Measurements from ENCODE around the gene MTTP.

MTTP gene

DNA sequence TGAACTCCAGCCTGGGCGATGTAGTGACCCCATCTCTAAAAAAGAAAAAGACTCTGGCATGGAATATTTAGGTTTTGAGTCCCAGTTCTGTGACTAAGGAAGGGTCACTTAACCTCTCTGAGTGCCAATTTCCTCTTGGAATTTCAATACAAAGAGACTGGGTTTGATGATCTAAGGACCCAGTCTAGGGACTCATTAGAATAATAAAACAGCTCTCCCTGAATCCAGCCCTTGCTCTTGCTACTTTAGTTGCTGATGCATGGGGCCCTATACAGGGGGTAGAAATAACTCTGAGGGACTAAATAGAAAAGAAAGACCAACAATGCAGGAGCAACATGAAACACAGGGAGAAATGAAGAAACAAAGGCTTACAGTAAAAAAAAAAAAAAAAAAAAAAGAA, 70.4 kb downstream of the MTTP start:
- Histone ChIP-seq H3K14ac (ENCODE audit: low read length) (no peak overlapping the region), H3K79me1 (ENCODE audit: low read length) (no peaks in the 10 kb centered on the region), H4K12ac (ENCODE audit: low read depth, low read length) (no peak overlapping the region), H3K4me2 (ENCODE audit: low read length) (no peak overlapping the region), H3K79me2 (ENCODE audit: control insufficient read depth, insufficient read depth, low read length, poor library complexity) (no peaks in the 10 kb centered on the region), H2BK5ac (ENCODE audit: low read depth, low read length, poor library complexity) (no peak overlapping the region), H2AFZ (ENCODE audit: insufficient read depth, low read length, poor library complexity) (no peak overlapping the region), H2BK120ac (ENCODE audit: insufficient read depth, low read length, poor library complexity) (no peak overlapping the region), H3K18ac (ENCODE audit: low read length) (no peak overlapping the region), H3K27me3 (ENCODE audit: insufficient read depth, low read length) (no peaks in the 10 kb centered on the region), H3K27ac (ENCODE audit: low read depth, low read length) (no peak overlapping the region), H3K9ac (ENCODE audit: low read length) (no peak overlapping the region), H3K4me3 (ENCODE audit: low read depth, low read length) (no peak overlapping the region), H2BK12ac (ENCODE audit: low read length) (no peak overlapping the region), H3K36me3 (ENCODE audit: control insufficient read depth in 1 of 2, insufficient read depth in 2 of 2, low read length in 2 of 2) (no peaks in the 10 kb centered on the region), H3K4ac (ENCODE audit: low read depth, low read length) (no peak overlapping the region), H3K9me3 (ENCODE audit: insufficient read depth, low read depth, low read length) (no peaks in the 10 kb centered on the region), H2AK5ac (ENCODE audit: low read length) (no peak overlapping the region), H4K8ac (ENCODE audit: low read depth, low read length) (no peak overlapping the region), H3K23ac (ENCODE audit: low read length) (no peak overlapping the region), H3K4me1 (ENCODE audit: control insufficient read depth in 1 of 2, insufficient read depth in 2 of 2, low read length in 2 of 2) (no peaks in the 10 kb centered on the region), H4K91ac (ENCODE audit: low read depth, low read length) (no peak overlapping the region)
- no CpG with 5 or more reads among the region's 1 CpG for WGBS (ENCODE audit: extremely low coverage, insufficient coverage, insufficient read length)
- DNase-seq: no peak

DNA sequence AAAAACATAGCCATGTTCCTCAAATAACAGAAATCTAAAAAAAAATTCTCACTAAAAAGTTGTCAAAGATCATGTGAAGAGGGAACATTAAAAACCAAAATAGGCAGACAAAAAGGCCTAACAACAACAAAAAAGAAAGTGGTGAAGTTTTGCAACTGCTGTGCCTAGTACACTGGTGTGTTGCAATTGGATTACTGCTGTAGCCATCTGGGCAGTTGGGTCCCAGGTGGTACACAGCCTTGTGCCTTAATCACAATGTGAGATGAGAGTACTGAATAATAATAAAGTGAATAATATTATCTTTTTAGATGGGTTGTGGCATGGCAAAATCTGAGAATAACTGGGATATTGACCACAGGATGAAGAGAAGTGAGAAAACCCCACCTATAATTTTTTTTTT, 71.0 kb downstream of the MTTP start:
- Histone ChIP-seq H3K36me3 (ENCODE audit: control insufficient read depth in 1 of 2, insufficient read depth in 2 of 2, low read length in 2 of 2) (no peaks in the 10 kb centered on the region), H3K4me1 (ENCODE audit: control insufficient read depth in 1 of 2, insufficient read depth in 2 of 2, low read length in 2 of 2) (no peaks in the 10 kb centered on the region), H4K12ac (ENCODE audit: low read depth, low read length) (no peak overlapping the region), H3K9ac (ENCODE audit: low read length) (no peak overlapping the region), H3K27me3 (ENCODE audit: insufficient read depth, low read length) (no peaks in the 10 kb centered on the region), H2BK120ac (ENCODE audit: insufficient read depth, low read length, poor library complexity) (no peak overlapping the region), H3K14ac (ENCODE audit: low read length) (no peak overlapping the region), H3K4ac (ENCODE audit: low read depth, low read length) (no peak overlapping the region), H3K4me3 (ENCODE audit: low read depth, low read length) (no peak overlapping the region), H3K4me2 (ENCODE audit: low read length) (no peak overlapping the region), H2BK12ac (ENCODE audit: low read length) (no peak overlapping the region), H4K91ac (ENCODE audit: low read depth, low read length) (no peak overlapping the region), H3K27ac (ENCODE audit: low read depth, low read length) (no peak overlapping the region), H4K8ac (ENCODE audit: low read depth, low read length) (no peak overlapping the region), H3K79me1 (ENCODE audit: low read length) (no peaks in the 10 kb centered on the region), H3K9me3 (ENCODE audit: insufficient read depth, low read depth, low read length) (no peaks in the 10 kb centered on the region), H2AFZ (ENCODE audit: insufficient read depth, low read length, poor library complexity) (no peak overlapping the region), H3K18ac (ENCODE audit: low read length) (no peak overlapping the region), H2AK5ac (ENCODE audit: low read length) (no peak overlapping the region), H2BK5ac (ENCODE audit: low read depth, low read length, poor library complexity) (no peak overlapping the region), H3K79me2 (ENCODE audit: control insufficient read depth, insufficient read depth, low read length, poor library complexity) (no peaks in the 10 kb centered on the region), H3K23ac (ENCODE audit: low read length) (no peak overlapping the region)
- no peak for DNase-seq

DNA sequence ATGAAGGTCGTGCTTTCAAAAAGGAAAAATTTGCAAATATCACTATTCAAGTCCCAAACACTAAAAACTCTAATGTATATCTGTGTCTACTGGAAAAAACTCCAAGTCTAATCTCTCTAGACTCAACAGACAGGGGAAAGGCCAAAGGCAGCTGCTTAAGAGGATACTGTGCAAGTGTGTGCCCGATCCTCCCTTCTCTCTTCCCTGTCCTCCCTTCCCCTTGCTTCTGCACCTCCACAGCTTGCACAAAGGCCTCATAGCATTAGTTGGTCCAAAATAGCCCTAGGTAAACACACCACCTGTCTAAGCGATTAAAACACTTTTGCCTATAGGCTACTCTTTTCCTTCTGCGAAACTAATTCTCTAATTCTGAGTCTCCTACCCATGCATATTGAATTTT, 72.4 kb downstream of the MTTP start:
- Histone ChIP-seq H2BK5ac (ENCODE audit: low read depth, low read length, poor library complexity) (no peak overlapping the region), H3K4me1 (ENCODE audit: control insufficient read depth in 1 of 2, insufficient read depth in 2 of 2, low read length in 2 of 2) (no peaks in the 10 kb centered on the region), H3K9me3 (ENCODE audit: insufficient read depth, low read depth, low read length) (no peaks in the 10 kb centered on the region), H2BK120ac (ENCODE audit: insufficient read depth, low read length, poor library complexity) (no peak overlapping the region), H3K4me3 (ENCODE audit: low read depth, low read length) (no peak overlapping the region), H2AK5ac (ENCODE audit: low read length) (no peak overlapping the region), H3K18ac (ENCODE audit: low read length) (no peak overlapping the region), H3K4ac (ENCODE audit: low read depth, low read length) (no peak overlapping the region), H3K23ac (ENCODE audit: low read length) (no peak overlapping the region), H2BK12ac (ENCODE audit: low read length) (no peak overlapping the region), H4K8ac (ENCODE audit: low read depth, low read length) (no peak overlapping the region), H3K36me3 (ENCODE audit: control insufficient read depth in 1 of 2, insufficient read depth in 2 of 2, low read length in 2 of 2) (no peaks in the 10 kb centered on the region), H3K27ac (ENCODE audit: low read depth, low read length) (no peak overlapping the region), H4K12ac (ENCODE audit: low read depth, low read length) (no peak overlapping the region), H3K79me1 (ENCODE audit: low read length) (no peaks in the 10 kb centered on the region), H3K4me2 (ENCODE audit: low read length) (no peak overlapping the region), H4K91ac (ENCODE audit: low read depth, low read length) (no peak overlapping the region), H3K14ac (ENCODE audit: low read length) (no peak overlapping the region), H3K27me3 (ENCODE audit: insufficient read depth, low read length) (no peaks in the 10 kb centered on the region), H3K79me2 (ENCODE audit: control insufficient read depth, insufficient read depth, low read length, poor library complexity) (no peaks in the 10 kb centered on the region), H3K9ac (ENCODE audit: low read length) (no peak overlapping the region), H2AFZ (ENCODE audit: insufficient read depth, low read length, poor library complexity) (no peak overlapping the region)
- WGBS (ENCODE audit: extremely low coverage, insufficient coverage, insufficient read length): no CpG with 5 or more reads among the region's 4 CpGs
- no peak for DNase-seq

DNA sequence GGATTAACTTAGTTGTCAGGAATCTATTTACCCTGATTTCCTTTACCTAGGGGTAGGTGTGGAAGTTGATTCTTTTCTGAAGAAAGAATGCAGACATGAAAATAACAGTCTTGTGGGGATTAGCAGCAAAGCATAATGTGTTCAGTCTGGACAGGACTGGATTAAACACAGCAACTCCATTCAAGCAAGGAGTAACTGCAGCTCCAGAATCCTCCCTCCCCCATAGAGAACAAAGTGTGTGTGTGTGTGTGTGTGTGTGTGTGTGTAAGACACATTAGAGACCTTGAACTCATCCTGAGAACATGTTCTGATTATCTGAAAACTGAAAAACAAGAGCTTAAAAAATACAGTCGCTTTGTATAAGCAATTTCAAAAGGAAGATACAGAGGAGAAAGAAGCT, 73.7 kb downstream of the MTTP start:
- no peak overlapping the region for H4K91ac ChIP-seq (ENCODE audit: low read depth, low read length)
- H3K4ac ChIP-seq (ENCODE audit: low read depth, low read length): no peak overlapping the region
- no peak overlapping the region for H3K23ac ChIP-seq (ENCODE audit: low read length)
- H2BK120ac ChIP-seq (ENCODE audit: insufficient read depth, low read length, poor library complexity): no peak overlapping the region
- no peak overlapping the region for H2AK5ac ChIP-seq (ENCODE audit: low read length)
- no peak overlapping the region for H3K4me3 ChIP-seq (ENCODE audit: low read depth, low read length)
- H2BK12ac ChIP-seq (ENCODE audit: low read length): no peak overlapping the region
- no peaks in the 10 kb centered on the region for H3K27me3 ChIP-seq (ENCODE audit: insufficient read depth, low read length)
- no peaks in the 10 kb centered on the region for H3K9me3 ChIP-seq (ENCODE audit: insufficient read depth, low read depth, low read length)
- DNase-seq: no peak
- H3K36me3 ChIP-seq (ENCODE audit: control insufficient read depth in 1 of 2, insufficient read depth in 2 of 2, low read length in 2 of 2): no peaks in the 10 kb centered on the region
- no peak overlapping the region for H2AFZ ChIP-seq (ENCODE audit: insufficient read depth, low read length, poor library complexity)
- H3K9ac ChIP-seq (ENCODE audit: low read length): no peak overlapping the region
- no peak overlapping the region for H2BK5ac ChIP-seq (ENCODE audit: low read depth, low read length, poor library complexity)
- H3K79me1 ChIP-seq (ENCODE audit: low read length): no peaks in the 10 kb centered on the region
- no peaks in the 10 kb centered on the region for H3K79me2 ChIP-seq (ENCODE audit: control insufficient read depth, insufficient read depth, low read length, poor library complexity)
- no peaks in the 10 kb centered on the region for H3K4me1 ChIP-seq (ENCODE audit: control insufficient read depth in 1 of 2, insufficient read depth in 2 of 2, low read length in 2 of 2)
- H4K8ac ChIP-seq (ENCODE audit: low read depth, low read length): no peak overlapping the region
- no peak overlapping the region for H3K18ac ChIP-seq (ENCODE audit: low read length)
- H3K27ac ChIP-seq (ENCODE audit: low read depth, low read length): no peak overlapping the region
- no peak overlapping the region for H3K4me2 ChIP-seq (ENCODE audit: low read length)
- no CpG with 5 or more reads among the region's 1 CpG for WGBS (ENCODE audit: extremely low coverage, insufficient coverage, insufficient read length)
- no peak overlapping the region for H3K14ac ChIP-seq (ENCODE audit: low read length)
- H4K12ac ChIP-seq (ENCODE audit: low read depth, low read length): no peak overlapping the region

DNA sequence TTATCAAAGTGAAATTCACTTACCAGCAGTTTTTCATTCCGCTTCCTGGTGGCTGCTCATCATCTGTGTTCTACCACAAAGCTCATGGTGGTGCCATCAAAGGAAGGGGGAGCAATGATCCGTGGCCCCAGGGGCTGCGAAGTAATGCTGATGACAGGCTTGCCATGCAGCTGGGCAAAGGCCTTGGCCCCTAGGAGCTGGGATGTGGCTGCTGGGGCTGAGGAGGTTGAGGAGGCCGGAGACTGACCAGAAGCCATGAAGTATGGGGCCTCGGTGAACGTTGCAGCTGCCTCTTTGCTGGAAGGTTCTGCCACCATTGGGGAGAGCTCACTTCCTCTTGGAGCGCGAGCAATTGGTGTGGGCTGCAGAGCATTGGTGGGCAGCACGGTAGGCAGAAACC, 74.6 kb downstream of the MTTP start:
- Histone ChIP-seq H3K79me1 (ENCODE audit: low read length) (no peaks in the 10 kb centered on the region), H4K91ac (ENCODE audit: low read depth, low read length) (no peak overlapping the region), H4K12ac (ENCODE audit: low read depth, low read length) (no peak overlapping the region), H3K79me2 (ENCODE audit: control insufficient read depth, insufficient read depth, low read length, poor library complexity) (no peaks in the 10 kb centered on the region), H2BK12ac (ENCODE audit: low read length) (no peak overlapping the region), H3K18ac (ENCODE audit: low read length) (no peak overlapping the region), H3K23ac (ENCODE audit: low read length) (no peak overlapping the region), H2AFZ (ENCODE audit: insufficient read depth, low read length, poor library complexity) (no peak overlapping the region), H3K4me2 (ENCODE audit: low read length) (no peak overlapping the region), H3K9me3 (ENCODE audit: insufficient read depth, low read depth, low read length) (no peaks in the 10 kb centered on the region), H4K8ac (ENCODE audit: low read depth, low read length) (no peak overlapping the region), H3K4me3 (ENCODE audit: low read depth, low read length) (no peak overlapping the region), H3K36me3 (ENCODE audit: control insufficient read depth in 1 of 2, insufficient read depth in 2 of 2, low read length in 2 of 2) (no peaks in the 10 kb centered on the region), H3K27ac (ENCODE audit: low read depth, low read length) (no peak overlapping the region), H3K4me1 (ENCODE audit: control insufficient read depth in 1 of 2, insufficient read depth in 2 of 2, low read length in 2 of 2) (no peaks in the 10 kb centered on the region), H3K27me3 (ENCODE audit: insufficient read depth, low read length) (no peaks in the 10 kb centered on the region), H2BK120ac (ENCODE audit: insufficient read depth, low read length, poor library complexity) (no peak overlapping the region), H3K4ac (ENCODE audit: low read depth, low read length) (no peak overlapping the region), H2AK5ac (ENCODE audit: low read length) (no peak overlapping the region), H3K14ac (ENCODE audit: low read length) (no peak overlapping the region), H2BK5ac (ENCODE audit: low read depth, low read length, poor library complexity) (no peak overlapping the region), H3K9ac (ENCODE audit: low read length) (no peak overlapping the region)
- no CpG with 5 or more reads among the region's 9 CpGs for WGBS (ENCODE audit: extremely low coverage, insufficient coverage, insufficient read length)
- no peak for DNase-seq
